ENCODE measurements around the gene CDK8.

Gene CDK8

GRCh38 chr13:26433776-26434175 is 179.8 kb downstream of the CDK8 start:
- no peak overlapping the region for H3K4me3 ChIP-seq (ENCODE audit: low read length)
- TF ChIP-seq, protein P1, sequence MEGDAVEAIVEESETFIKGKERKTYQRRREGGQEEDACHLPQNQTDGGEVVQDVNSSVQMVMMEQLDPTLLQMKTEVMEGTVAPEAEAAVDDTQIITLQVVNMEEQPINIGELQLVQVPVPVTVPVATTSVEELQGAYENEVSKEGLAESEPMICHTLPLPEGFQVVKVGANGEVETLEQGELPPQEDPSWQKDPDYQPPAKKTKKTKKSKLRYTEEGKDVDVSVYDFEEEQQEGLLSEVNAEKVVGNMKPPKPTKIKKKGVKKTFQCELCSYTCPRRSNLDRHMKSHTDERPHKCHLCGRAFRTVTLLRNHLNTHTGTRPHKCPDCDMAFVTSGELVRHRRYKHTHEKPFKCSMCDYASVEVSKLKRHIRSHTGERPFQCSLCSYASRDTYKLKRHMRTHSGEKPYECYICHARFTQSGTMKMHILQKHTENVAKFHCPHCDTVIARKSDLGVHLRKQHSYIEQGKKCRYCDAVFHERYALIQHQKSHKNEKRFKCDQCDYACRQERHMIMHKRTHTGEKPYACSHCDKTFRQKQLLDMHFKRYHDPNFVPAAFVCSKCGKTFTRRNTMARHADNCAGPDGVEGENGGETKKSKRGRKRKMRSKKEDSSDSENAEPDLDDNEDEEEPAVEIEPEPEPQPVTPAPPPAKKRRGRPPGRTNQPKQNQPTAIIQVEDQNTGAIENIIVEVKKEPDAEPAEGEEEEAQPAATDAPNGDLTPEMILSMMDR (conservative IDR thresholded peaks at IDR 0.05; ENCODE audit: low read depth, low read length): no peak
- DNase-seq (ENCODE audit: low read depth): no peak

DNA sequence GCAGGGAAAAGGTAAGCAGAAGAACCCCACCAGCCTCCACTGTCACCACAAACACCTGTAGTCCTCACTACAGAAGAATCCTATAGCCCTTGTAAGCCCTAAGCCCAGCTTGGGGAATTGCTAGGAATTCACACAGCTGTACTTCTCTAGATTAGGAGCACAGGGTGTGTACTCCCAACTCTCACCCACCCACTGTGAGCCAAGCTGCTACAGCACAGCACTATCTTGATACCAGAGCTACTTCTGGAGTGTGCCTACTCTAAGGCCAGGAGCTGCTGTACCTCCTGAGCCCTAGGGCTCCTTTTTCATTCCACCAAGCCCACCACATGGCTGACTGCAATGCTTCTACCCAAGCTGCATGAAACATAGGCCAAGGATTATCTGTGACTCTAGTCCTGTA is 181.2 kb downstream of the CDK8 start:
- TF ChIP-seq, protein P1 (conservative IDR thresholded peaks at IDR 0.05; ENCODE audit: low read depth, low read length): no peak
- H3K4me3 ChIP-seq (ENCODE audit: low read length): no peak overlapping the region
- no peak for DNase-seq (ENCODE audit: low read depth)

GRCh38 chr13:26435646-26436045 is 181.7 kb downstream of the CDK8 start:
- TF ChIP-seq, protein P1 (conservative IDR thresholded peaks at IDR 0.05; ENCODE audit: low read depth, low read length): no peak

DNA sequence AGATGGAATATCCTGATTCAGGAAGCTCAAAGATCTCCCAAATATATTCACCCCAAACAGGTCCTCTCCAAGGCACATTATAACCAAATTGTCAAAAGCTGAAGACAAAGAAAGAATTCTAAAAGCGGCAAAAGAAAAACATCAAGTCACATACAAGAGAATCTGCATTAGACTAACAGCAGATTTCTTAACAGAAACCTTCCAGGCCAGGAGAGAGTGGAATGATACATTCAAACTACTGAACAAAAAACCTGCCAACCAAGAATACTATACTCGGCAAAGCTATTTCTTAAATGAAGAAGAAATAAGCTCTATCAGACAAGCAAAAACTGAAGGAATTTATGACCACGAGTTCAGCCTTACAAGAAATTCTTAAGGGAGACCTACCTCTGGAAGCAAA is 183.0 kb downstream of the CDK8 start:
- DNase-seq (ENCODE audit: low read depth): no peak
- TF ChIP-seq, protein P1 (conservative IDR thresholded peaks at IDR 0.05; ENCODE audit: low read depth, low read length): no peak
- H3K4me3 ChIP-seq (ENCODE audit: low read length): no peak overlapping the region

More at GRCh38 chr13:26435646-26436045, 181.7 kb downstream of the CDK8 start:
- H3K4me3 ChIP-seq (ENCODE audit: low read length): no peak overlapping the region
- DNase-seq (ENCODE audit: low read depth): no peak

GRCh38 chr13:26440111-26440510 is 186.2 kb downstream of the CDK8 start:
- no peak overlapping the region for H3K4me3 ChIP-seq (ENCODE audit: low read length)
- TF ChIP-seq, protein P1 (conservative IDR thresholded peaks at IDR 0.05; ENCODE audit: low read depth, low read length): no peak
- no peak for DNase-seq (ENCODE audit: low read depth)

- TF ChIP-seq, protein P1 (conservative IDR thresholded peaks at IDR 0.05; ENCODE audit: low read depth, low read length): no peak
- no peak overlapping the region for H3K4me3 ChIP-seq (ENCODE audit: low read length)
- DNase-seq (ENCODE audit: low read depth): no peak
These were observed 187.5 kb downstream of the CDK8 start for GRCh38 chr13:26441476-26441875.

GRCh38 chr13:26442541-26442940 is 188.6 kb downstream of the CDK8 start:
- TF ChIP-seq, protein P1 (conservative IDR thresholded peaks at IDR 0.05; ENCODE audit: low read depth, low read length): no peak
- no peak overlapping the region for H3K4me3 ChIP-seq (ENCODE audit: low read length)
- no peak for DNase-seq (ENCODE audit: low read depth)
